OCI-LY3 (cell line): ENCODE results near the gene POU2AF2.

ENCODE experiments used
- EZH2phosphoT487 ChIP-seq: fragments of 200-600 bp; shearing (Covaris generic); IDR thresholded peaks from 2 replicates; pipeline ENCODE4 v1.6.1; 2018; ENCODE audit warnings: antibody characterized with exemption, mixed run types, low read depth
- TF ChIP-seq, protein P1 (sequence below): fragments of 200-600, 300-600 bp; sonication (generic); IDR thresholded peaks from 2 replicates; pipeline ENCODE4 v1.5.1; 2014; ENCODE audit warnings: antibody characterized with exemption, low read length, low read depth

DNA sequence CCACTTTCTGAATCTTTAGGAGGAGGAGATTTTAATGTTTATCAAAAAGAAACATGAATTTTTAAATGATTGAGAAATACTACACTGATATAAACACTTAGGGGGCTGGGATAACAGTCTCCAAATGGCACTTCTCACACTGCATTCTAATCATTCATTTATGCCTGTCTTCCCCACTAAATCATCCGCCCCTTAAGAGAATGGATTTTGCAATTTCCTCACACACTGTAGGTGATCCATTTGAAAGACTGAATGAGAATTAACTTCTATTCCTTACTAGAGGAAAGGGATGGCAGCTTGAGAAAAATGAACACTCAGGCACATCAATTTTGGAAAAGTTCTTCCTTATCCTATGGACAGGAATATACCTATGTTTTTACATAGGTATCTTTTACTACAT lies 7.6 kb upstream of the POU2AF2 start:
- TF ChIP-seq, protein P1, sequence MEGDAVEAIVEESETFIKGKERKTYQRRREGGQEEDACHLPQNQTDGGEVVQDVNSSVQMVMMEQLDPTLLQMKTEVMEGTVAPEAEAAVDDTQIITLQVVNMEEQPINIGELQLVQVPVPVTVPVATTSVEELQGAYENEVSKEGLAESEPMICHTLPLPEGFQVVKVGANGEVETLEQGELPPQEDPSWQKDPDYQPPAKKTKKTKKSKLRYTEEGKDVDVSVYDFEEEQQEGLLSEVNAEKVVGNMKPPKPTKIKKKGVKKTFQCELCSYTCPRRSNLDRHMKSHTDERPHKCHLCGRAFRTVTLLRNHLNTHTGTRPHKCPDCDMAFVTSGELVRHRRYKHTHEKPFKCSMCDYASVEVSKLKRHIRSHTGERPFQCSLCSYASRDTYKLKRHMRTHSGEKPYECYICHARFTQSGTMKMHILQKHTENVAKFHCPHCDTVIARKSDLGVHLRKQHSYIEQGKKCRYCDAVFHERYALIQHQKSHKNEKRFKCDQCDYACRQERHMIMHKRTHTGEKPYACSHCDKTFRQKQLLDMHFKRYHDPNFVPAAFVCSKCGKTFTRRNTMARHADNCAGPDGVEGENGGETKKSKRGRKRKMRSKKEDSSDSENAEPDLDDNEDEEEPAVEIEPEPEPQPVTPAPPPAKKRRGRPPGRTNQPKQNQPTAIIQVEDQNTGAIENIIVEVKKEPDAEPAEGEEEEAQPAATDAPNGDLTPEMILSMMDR, result no peak
- no peak for TF ChIP-seq EZH2phosphoT487
